HG03064 (cell line): ENCODE results near the gene FMN1.

Experiments
- ATAC-seq: cut with Tn5 transposase; IDR thresholded peaks from one replicate; pipeline ENCODE4 v1.9.1; 2021; ENCODE audit warnings: low read depth; ENCODE audit not compliant: unreplicated experiment

Gene FMN1

DNA sequence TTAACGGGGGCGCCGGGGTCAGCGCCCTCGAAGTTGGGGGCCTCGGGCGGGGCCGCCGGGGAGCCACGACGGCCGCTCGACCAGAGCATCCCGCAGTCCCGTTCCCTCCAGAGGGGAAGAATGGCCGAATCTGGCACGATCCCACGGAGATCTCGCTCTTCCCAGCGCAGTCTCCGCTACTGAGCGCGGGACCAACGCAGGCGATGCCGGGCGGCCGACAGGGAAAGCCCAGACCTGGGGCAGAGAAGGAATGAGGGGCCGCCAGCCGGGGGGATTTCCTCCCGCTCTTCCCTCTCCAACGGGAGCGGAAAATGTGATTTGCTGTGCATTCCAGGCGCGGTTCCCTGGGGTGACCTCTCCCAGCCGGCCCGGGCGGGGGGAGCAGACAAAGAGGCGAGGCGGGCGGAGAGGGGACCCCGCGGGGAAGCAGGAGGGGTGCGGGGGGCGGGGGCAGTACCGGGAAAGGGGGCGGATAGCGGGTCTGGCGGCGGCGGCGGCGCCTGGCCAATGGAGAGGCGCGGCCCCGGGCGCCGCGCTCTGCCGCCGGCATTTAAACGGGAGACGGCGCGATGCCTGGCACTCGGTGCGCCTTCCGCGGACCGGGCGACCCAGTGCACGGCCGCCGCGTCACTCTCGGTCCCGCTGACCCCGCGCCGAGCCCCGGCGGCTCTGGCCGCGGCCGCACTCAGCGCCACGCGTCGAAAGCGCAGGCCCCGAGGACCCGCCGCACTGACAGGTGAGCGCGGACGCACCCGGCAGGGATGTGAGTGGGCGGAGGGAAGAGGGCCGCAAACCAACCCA, 476.9 kb downstream of the FMN1 start, which contains the start of gene GREM1:
Gene GREM1 (plus strand): TSS at position 579 of the 801 bp plus-strand sequence. CDS start 12,687 bp downstream, outside the sequence.
- ATAC-seq, result no peak

DNA sequence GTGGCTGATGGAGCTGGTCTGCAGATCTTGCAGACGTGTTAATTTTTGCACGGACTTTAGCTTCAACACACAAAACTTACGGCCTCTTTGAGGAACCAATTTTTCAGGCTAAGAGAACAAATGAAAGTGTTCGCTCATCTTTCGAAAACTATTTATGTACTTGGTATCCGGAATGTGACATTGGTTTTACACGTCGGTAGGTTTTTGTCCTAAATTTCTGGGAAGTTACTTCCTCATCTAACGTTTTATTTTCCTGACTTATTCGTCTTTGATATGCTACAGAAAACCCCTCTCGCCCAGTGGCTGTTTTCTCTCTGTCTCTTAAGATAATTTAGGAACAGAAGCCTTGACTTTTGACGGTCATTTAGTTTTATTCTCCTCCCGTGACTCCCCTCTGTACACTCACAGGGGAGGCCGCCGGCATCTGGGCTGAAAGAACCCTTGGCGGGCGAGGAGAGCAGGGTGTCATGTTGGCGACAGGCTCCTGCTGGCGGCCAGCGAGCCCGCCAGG, 477.5 kb downstream of the FMN1 start:
- no peak for ATAC-seq

DNA sequence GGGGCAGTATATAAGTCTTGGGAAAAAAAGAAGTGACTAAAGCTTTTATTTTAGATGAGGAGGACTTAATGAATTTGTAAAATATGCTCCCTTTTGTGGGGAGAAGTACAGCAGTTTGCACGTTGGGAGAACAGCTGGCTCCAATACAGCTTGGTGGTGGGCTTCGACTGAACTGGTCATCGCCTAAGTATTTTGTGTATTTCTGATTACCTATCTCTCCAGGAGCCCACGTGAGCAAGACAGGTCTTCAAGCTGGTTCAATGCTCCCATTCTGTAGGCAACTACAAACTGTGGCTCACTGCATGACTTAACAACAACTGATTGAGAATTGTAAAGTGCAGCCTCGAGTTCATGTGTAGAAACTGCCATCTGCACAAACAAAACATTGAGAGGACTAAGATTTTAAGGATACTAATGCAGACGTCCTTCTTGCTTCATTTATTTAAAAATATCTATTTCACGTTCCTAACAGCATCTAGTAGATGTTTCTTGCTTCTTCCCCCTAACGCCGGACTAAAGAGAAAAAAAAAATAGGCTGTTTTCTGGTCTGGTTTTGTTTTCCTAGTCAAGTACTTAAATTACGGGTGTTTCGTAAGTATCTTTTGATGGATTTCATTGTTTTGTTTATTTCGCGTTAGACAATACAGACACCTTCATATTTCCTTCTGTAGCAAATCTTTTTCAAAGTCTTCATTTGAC, 478.1 kb downstream of the FMN1 start:
- no peak for ATAC-seq
